Fibroblast of villous mesenchyme (primary cell): Measurements from ENCODE around the gene NSMCE1. TPM values are rescaled to one million over a fixed set of nuclear protein-coding genes. Genes with fewer than 3 reads are reported as not detected.
"Not testable (repeated sequence)": the region's sequence is repeated elsewhere in the genome, so short reads cannot be mapped to it uniquely, and the experiment has no call there.

Source experiments
- DNase-seq: peaks from one replicate; pipeline ENCODE4 v3.0.0-alpha.2; 2010; ENCODE audit warnings: low read depth
- H3K4me3 ChIP-seq: 2 replicates; pipeline ENCODE4 v1.5.1; 2011; ENCODE audit warnings: low read depth, mild to moderate bottlenecking, low read length
- total RNA-seq: library from RNA; depleted of rRNA; stranded (reverse); fragments of >200 nt; gene quantifications from 2 replicates; pipeline ENCODE4 v1.2.3, GENCODE V29; 2012
- TF ChIP-seq, protein P1 (sequence below): IDR thresholded peaks from 2 replicates; pipeline ENCODE4 v1.5.1; 2012; ENCODE audit warnings: low read depth, mild to moderate bottlenecking, low read length; ENCODE audit not compliant: insufficient read depth

The NSMCE1 gene
- total RNA-seq, 1 donor: 69.1 TPM

- TF ChIP-seq, protein P1, sequence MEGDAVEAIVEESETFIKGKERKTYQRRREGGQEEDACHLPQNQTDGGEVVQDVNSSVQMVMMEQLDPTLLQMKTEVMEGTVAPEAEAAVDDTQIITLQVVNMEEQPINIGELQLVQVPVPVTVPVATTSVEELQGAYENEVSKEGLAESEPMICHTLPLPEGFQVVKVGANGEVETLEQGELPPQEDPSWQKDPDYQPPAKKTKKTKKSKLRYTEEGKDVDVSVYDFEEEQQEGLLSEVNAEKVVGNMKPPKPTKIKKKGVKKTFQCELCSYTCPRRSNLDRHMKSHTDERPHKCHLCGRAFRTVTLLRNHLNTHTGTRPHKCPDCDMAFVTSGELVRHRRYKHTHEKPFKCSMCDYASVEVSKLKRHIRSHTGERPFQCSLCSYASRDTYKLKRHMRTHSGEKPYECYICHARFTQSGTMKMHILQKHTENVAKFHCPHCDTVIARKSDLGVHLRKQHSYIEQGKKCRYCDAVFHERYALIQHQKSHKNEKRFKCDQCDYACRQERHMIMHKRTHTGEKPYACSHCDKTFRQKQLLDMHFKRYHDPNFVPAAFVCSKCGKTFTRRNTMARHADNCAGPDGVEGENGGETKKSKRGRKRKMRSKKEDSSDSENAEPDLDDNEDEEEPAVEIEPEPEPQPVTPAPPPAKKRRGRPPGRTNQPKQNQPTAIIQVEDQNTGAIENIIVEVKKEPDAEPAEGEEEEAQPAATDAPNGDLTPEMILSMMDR: no peak
- DNase-seq: no peak
- H3K4me3 ChIP-seq: no peak overlapping the region
These were observed 20.5 kb downstream of the NSMCE1 start for GRCh38 chr16:27248036-27248435.

- DNase-seq, H3K4me3 ChIP-seq: not testable (repeated sequence)
These were observed 21.5 kb downstream of the NSMCE1 start for GRCh38 chr16:27247076-27247475.

- H3K4me3 ChIP-seq: no peak overlapping the region
- TF ChIP-seq, protein P1: no peak
- DNase-seq: no peak
These were observed 22.1 kb downstream of the NSMCE1 start for GRCh38 chr16:27246439-27246838.

DNA sequence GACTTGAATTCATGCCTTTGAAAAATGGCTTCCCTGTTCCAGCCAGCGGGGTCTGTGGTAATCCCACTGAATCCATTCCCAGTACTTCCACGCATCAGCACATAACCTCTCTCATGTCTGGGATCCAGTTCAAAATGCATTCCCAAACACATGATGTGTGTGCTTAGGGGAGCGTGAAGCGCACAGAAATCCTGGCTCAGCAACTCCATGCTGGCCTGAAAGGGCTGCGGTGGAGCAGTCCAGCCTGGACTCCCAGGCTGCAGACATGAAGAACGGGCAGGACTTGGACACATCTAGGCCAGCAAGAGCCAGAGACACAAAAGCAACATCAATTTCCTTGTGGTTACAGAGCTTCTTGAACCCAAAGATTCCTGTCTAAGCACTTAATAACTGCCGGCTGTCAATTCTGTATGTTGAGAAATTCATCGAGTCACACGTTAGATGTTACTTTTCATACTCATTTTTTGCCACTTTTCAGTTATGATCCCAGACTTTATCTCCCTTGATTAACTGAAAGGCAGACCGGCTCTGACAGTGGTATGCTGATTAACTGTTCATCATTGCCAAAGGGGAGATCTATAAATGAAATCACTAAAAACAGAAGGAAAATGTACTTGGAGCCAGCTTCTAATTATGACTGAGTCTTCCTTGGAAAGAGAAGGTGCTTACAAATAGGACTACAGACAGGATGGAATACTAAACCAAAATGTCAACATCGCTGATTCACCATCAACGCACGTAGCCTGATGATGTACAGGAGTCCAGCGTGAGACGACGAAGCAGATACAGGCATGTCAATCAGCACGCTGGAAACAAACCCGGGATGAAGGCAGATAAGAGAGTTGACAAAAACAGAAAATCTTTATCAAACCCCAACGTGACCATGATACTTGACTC is 23.0 kb downstream of the NSMCE1 start:
- no peak overlapping the region for H3K4me3 ChIP-seq
- peak; percentile 97 for DNase-seq
- TF ChIP-seq, protein P1: no peak

DNA sequence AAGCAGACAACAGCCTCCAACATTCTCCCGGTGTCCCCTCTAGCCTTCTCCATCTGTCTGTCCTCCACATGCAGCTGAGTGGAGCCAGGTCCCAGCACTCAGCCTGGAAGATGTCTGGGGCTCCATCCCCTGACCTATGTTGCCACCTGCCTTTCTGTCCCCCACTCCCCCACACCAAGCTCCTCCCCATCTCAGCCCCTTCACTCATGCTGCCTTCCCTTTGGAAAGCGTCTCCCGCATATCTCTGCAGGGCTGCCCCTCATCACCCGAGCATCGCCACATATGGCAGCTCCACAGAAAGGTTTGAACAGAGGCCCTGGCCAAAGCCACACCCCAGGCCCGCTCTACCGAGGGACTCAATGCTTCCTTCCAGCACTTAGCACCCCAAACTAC is 24.2 kb downstream of the NSMCE1 start:
- no peak for DNase-seq
- H3K4me3 ChIP-seq: no peak overlapping the region
- TF ChIP-seq, protein P1: no peak

GRCh38 chr16:27243725-27244362 is 24.7 kb downstream of the NSMCE1 start:
- DNase-seq: no peak
- TF ChIP-seq, protein P1: no peak
- no peak overlapping the region for H3K4me3 ChIP-seq

DNA sequence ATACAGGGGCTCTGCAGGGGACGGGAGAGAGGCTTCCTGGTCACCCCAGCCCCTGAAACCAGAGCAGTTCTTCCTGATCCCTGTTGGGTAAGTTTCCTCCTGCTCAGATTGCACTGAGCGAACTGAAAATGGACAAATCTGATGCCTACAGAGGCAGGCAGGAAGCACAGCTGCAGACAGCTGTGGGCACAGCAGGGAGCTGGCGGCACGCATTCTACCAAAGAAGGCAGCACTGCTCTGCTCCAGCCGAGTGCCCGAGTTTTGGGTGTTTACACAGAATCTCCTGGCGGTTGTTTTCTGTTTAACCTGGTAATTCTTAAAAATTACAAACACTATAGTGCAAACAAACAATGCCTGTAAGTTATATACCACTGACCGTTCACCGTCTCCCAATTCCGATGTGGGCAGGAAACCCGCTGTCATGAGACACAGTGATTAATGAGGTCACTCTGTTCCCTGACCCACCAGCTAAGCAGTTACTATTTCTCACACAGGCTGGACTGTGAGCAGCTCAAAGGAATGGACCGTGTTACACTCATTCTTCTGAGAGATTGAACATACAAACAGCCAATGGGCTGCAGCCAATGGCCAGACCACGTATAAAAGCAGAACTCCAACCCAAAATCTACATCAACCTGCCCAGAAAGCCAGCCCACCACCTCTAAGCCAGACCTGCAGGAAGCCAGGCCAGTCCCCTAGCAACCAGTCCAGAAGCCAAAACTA is 25.5 kb downstream of the NSMCE1 start:
- peak overlapping the region; percentile 36 for H3K4me3 ChIP-seq
- DNase-seq: peak; percentile 98

More for the DNA sequence above, 25.5 kb downstream of the NSMCE1 start:
- TF ChIP-seq, protein P1: no peak
